NT2/D1 (cell line): ENCODE data around the gene IGFBP5.

Experiments used
- SUZ12 ChIP-seq: IDR thresholded peaks from 2 replicates; pipeline ENCODE4 v1.6.1; 2011; ENCODE audit not compliant: insufficient read length, insufficient read depth; ENCODE audit errors: extremely low read depth
- ZNF274 ChIP-seq: IDR thresholded peaks from 2 replicates; pipeline ENCODE4 v1.6.1; 2011; ENCODE audit warnings: mild to moderate bottlenecking, low read depth, low read length

DNA sequence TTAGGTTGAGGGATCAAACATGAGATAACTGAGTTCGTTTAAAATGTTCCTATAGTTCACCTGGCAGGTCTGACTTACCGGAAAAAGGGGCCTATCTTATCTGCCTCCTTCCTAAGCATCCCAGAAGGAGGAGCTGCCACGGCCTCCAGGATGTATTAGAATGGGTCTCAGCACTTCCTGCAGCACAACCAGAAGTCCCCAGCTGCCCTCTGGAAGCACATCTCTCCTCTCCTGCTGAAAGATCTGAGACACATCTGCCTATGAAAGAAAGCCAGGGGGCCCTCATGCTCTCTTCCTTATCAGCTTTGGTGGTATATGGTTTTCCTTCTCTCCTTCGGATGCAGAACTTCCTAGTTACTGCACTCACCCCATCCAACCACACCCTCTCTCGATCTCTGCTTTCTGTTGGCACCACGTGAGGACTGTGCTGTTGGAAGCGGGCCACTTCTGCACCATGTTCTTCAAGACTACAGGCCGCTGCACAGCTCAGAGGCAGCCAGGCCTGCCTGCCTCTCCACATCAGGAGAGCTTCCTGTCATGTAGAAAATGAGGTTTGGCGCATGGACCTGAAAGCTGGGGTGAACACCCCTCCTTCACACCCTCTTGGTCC is 6.5 kb downstream of the IGFBP5 start:
- no peak for TF ChIP-seq SUZ12
- TF ChIP-seq ZNF274, result no peak
